Measurements from ENCODE around the gene MFGE8.

Gene MFGE8

DNA sequence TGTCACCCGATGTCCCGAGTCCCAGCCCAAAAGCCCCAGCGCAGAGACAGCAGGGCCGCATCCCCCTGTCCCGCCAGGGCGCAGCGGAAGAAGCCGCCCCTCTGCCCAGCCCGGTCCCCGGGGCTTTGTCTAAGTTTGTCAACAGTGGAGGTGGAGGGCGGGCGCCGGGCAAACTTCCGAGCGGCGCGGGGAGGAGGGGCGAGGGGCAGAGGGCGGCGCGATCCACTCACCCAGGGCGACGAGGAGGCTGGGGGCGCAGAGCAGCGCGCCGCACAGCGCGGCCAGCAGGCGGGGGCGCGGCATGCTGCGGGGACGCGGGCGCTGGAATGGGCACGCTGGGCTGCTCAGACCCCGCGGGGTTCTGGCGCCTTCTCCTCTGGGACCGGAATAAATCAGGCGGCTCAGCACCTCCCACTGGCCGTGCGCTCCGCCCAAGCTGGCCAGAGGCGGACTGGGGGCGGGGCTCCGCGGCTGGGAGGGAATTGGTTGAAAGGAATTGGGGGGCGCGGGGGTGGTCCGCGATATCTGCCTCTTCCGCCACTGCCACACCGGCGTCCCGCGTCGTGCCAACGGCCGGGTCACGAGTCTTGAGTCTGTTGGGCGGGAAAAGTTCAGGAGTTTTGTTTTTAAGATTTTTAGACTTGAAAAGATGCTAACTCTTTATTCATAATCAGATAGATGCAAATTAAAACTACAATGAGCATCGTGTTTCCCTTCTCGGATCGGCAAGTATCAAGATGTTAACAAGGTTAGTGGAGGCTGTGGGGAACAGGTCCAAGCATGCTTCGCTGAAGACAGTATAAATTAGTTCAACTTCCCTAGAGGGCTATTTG is at the start of gene MFGE8:
Gene MFGE8, minus strand, starts transcription at position 363 of the 833 bp plus-strand sequence. Its CDS starts 60 bp downstream, at position 303.
- Histone ChIP-seq H3K4me1 (ENCODE audit: control insufficient read depth, low read depth, low read length) (peaks cover 10% of the 10 kb centered on the region), H3K9me3 (ENCODE audit: control insufficient read depth, low read depth, low read length) (no peaks in the 10 kb centered on the region), H3K4me3 (ENCODE audit: low read length) (peak within 1 kb of the TSS; percentile 85), H3K36me3 (ENCODE audit: control insufficient read depth, low read depth, low read length) (peaks cover 28% of the 10 kb centered on the region), H3K27ac (ENCODE audit: low read length) (no peak within 1 kb of the TSS), H3K9ac (ENCODE audit: low read length) (peak within 1 kb of the TSS; percentile 70), H3K27me3 (ENCODE audit: control insufficient read depth, insufficient read depth, low read length) (no peaks in the 10 kb centered on the region)

GRCh38 chr15:88959445-88959844 is 46.3 kb upstream of the MFGE8 start:
- no peaks in the 10 kb centered on the region for H3K36me3 ChIP-seq (ENCODE audit: control insufficient read depth, low read depth, low read length)
- no peak overlapping the region for H3K9ac ChIP-seq (ENCODE audit: low read length)
- no peak overlapping the region for H3K27ac ChIP-seq (ENCODE audit: low read length)
- H3K4me3 ChIP-seq (ENCODE audit: low read length): no peak overlapping the region
- no peaks in the 10 kb centered on the region for H3K4me1 ChIP-seq (ENCODE audit: control insufficient read depth, low read depth, low read length)
- H3K9me3 ChIP-seq (ENCODE audit: control insufficient read depth, low read depth, low read length): no peaks in the 10 kb centered on the region
- no peaks in the 10 kb centered on the region for H3K27me3 ChIP-seq (ENCODE audit: control insufficient read depth, insufficient read depth, low read length)

DNA sequence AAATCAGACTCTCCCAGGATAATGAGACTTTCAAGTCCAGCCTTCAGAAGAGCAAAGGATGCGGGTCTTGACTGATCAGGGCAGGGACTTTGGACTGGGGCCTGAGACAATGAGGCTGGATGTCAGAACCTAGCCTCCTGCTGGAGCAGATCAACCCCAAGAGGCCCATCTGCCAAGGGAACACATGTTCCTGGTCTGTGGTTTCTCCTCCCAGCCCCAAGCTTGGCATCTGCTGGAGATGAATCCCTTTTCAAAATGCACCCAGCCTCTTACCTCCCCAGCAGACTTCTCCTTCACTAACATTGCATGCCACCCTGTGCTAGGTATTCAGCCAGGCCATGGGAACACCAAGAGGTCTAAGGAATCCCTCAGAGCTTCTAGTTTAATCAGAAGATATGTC is 43.7 kb upstream of the MFGE8 start:
- Histone ChIP-seq H3K36me3 (ENCODE audit: control insufficient read depth, low read depth, low read length) (no peaks in the 10 kb centered on the region), H3K4me3 (ENCODE audit: low read length) (no peak overlapping the region), H3K4me1 (ENCODE audit: control insufficient read depth, low read depth, low read length) (no peaks in the 10 kb centered on the region), H3K27me3 (ENCODE audit: control insufficient read depth, insufficient read depth, low read length) (no peaks in the 10 kb centered on the region), H3K9me3 (ENCODE audit: control insufficient read depth, low read depth, low read length) (no peaks in the 10 kb centered on the region), H3K9ac (ENCODE audit: low read length) (no peak overlapping the region), H3K27ac (ENCODE audit: low read length) (no peak overlapping the region)

DNA sequence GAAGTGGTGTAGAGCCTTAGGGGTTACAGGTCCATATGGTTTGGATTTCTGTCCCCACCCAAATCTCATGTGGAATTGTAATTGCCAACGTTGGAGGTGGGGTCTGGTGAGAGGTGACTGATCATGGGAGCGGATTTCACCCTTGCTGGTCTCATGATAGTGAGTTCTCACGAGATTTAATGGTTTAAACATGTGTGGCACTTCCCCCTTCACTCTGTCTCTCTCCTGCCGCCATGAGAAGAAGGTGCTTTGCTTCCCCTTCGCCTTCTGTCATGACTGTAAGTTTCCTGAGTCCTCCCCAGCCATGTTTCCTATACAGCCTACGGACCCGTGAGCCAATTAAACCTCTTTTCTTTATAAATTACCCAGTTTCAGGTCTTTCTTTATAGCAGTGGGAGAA is 43.1 kb upstream of the MFGE8 start:
- Histone ChIP-seq H3K9me3 (ENCODE audit: control insufficient read depth, low read depth, low read length) (no peaks in the 10 kb centered on the region), H3K27me3 (ENCODE audit: control insufficient read depth, insufficient read depth, low read length) (no peaks in the 10 kb centered on the region), H3K9ac (ENCODE audit: low read length) (no peak overlapping the region), H3K27ac (ENCODE audit: low read length) (no peak overlapping the region), H3K4me3 (ENCODE audit: low read length) (no peak overlapping the region), H3K36me3 (ENCODE audit: control insufficient read depth, low read depth, low read length) (no peaks in the 10 kb centered on the region), H3K4me1 (ENCODE audit: control insufficient read depth, low read depth, low read length) (no peaks in the 10 kb centered on the region)

GRCh38 chr15:88954431-88955277 is 41.5 kb upstream of the MFGE8 start:
- Histone ChIP-seq H3K27ac (ENCODE audit: low read length) (no peak overlapping the region), H3K27me3 (ENCODE audit: control insufficient read depth, insufficient read depth, low read length) (no peaks in the 10 kb centered on the region), H3K4me1 (ENCODE audit: control insufficient read depth, low read depth, low read length) (no peaks in the 10 kb centered on the region), H3K4me3 (ENCODE audit: low read length) (no peak overlapping the region), H3K9me3 (ENCODE audit: control insufficient read depth, low read depth, low read length) (no peaks in the 10 kb centered on the region), H3K9ac (ENCODE audit: low read length) (no peak overlapping the region), H3K36me3 (ENCODE audit: control insufficient read depth, low read depth, low read length) (no peaks in the 10 kb centered on the region)

GRCh38 chr15:88950600-88951160 is 37.5 kb upstream of the MFGE8 start:
- H3K36me3 ChIP-seq (ENCODE audit: control insufficient read depth, low read depth, low read length): no peaks in the 10 kb centered on the region
- H3K27ac ChIP-seq (ENCODE audit: low read length): no peak overlapping the region
- H3K4me1 ChIP-seq (ENCODE audit: control insufficient read depth, low read depth, low read length): peaks cover 7% of the 10 kb centered on the region
- H3K27me3 ChIP-seq (ENCODE audit: control insufficient read depth, insufficient read depth, low read length): no peaks in the 10 kb centered on the region
- no peak overlapping the region for H3K9ac ChIP-seq (ENCODE audit: low read length)
- H3K4me3 ChIP-seq (ENCODE audit: low read length): no peak overlapping the region
- no peaks in the 10 kb centered on the region for H3K9me3 ChIP-seq (ENCODE audit: control insufficient read depth, low read depth, low read length)

- Histone ChIP-seq H3K4me1 (ENCODE audit: control insufficient read depth, low read depth, low read length) (peaks cover 7% of the 10 kb centered on the region), H3K4me3 (ENCODE audit: low read length) (no peak overlapping the region), H3K27me3 (ENCODE audit: control insufficient read depth, insufficient read depth, low read length) (no peaks in the 10 kb centered on the region), H3K9me3 (ENCODE audit: control insufficient read depth, low read depth, low read length) (no peaks in the 10 kb centered on the region), H3K27ac (ENCODE audit: low read length) (no peak overlapping the region), H3K36me3 (ENCODE audit: control insufficient read depth, low read depth, low read length) (no peaks in the 10 kb centered on the region), H3K9ac (ENCODE audit: low read length) (no peak overlapping the region)
Observed at GRCh38 chr15:88949734-88950400, 36.7 kb upstream of the MFGE8 start.

DNA sequence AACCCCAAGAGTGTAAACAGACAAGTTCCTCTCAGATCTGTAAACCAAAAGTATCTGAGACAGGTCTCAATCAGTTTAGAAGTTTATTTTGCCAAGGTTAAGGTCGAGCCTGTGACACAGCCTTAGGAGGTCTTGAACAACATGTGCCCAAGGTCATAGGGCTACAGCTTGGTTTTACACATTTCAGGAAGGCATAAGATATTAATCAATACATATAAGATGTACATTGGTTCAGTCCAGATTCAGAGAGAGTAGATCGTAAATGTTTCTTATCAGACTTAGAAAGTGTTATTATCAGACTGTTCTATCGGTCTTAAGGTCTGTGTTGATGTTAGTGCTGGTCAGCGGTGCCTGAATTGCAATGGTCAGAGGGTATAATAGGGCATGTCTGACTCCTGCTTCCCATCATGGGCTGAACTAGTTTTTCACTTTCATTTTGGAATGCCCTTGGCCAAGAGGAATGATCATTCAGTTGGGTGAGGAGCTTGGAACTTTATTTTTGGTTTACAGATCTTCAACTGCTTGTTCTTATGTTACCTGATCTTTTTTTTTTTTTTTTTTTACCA is 27.0 kb upstream of the MFGE8 start:
- Histone ChIP-seq H3K27me3 (ENCODE audit: control insufficient read depth, insufficient read depth, low read length) (no peaks in the 10 kb centered on the region), H3K4me1 (ENCODE audit: control insufficient read depth, low read depth, low read length) (peaks cover 20% of the 10 kb centered on the region), H3K9ac (ENCODE audit: low read length) (no peak overlapping the region), H3K36me3 (ENCODE audit: control insufficient read depth, low read depth, low read length) (no peaks in the 10 kb centered on the region), H3K27ac (ENCODE audit: low read length) (no peak overlapping the region), H3K9me3 (ENCODE audit: control insufficient read depth, low read depth, low read length) (no peaks in the 10 kb centered on the region), H3K4me3 (ENCODE audit: low read length) (no peak overlapping the region)

- Histone ChIP-seq H3K36me3 (ENCODE audit: control insufficient read depth, low read depth, low read length) (no peaks in the 10 kb centered on the region), H3K4me3 (ENCODE audit: low read length) (no peak overlapping the region), H3K27me3 (ENCODE audit: control insufficient read depth, insufficient read depth, low read length) (no peaks in the 10 kb centered on the region), H3K27ac (ENCODE audit: low read length) (no peak overlapping the region), H3K4me1 (ENCODE audit: control insufficient read depth, low read depth, low read length) (peaks cover 20% of the 10 kb centered on the region), H3K9ac (ENCODE audit: low read length) (no peak overlapping the region), H3K9me3 (ENCODE audit: control insufficient read depth, low read depth, low read length) (no peaks in the 10 kb centered on the region)
Observed at GRCh38 chr15:88939486-88939806, 26.3 kb upstream of the MFGE8 start.

DNA sequence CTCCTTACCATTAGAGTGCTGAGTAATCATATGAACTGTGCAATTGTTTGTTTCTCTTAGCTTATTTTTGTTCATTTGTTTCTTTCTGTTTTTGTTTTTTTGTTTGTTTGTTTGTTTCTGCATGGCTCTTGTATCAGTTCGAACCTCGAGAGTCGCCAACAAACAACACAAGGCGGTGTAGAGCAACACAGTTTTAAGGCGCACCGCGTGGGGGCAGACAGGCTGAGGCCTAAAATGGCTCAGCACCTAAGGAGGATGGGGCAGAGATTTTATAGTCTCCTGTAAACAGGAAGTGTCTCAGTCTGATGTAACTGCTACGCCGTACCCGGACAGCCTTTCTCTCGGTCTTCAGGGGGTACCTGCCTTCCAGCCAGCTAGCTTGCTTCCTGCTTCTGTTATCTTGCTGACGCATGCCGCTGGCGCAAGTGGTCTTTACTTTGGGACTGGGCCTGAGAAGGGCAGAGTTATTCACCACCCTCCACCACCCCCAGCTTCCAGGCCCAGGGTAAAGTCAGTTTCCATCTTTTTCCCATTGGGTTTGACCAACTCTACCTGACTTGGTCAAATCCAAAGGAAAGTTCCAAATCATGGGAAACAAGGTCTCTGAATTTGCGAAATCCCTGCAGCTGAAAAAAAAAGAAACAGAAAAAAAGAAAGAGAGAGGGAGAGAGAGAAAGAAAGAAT is 25.8 kb upstream of the MFGE8 start:
- no peak overlapping the region for H3K27ac ChIP-seq (ENCODE audit: low read length)
- no peak overlapping the region for H3K9ac ChIP-seq (ENCODE audit: low read length)
- H3K27me3 ChIP-seq (ENCODE audit: control insufficient read depth, insufficient read depth, low read length): no peaks in the 10 kb centered on the region
- peaks cover 2% of the 10 kb centered on the region for H3K9me3 ChIP-seq (ENCODE audit: control insufficient read depth, low read depth, low read length)
- H3K36me3 ChIP-seq (ENCODE audit: control insufficient read depth, low read depth, low read length): no peaks in the 10 kb centered on the region
- H3K4me1 ChIP-seq (ENCODE audit: control insufficient read depth, low read depth, low read length): peaks cover 20% of the 10 kb centered on the region
- no peak overlapping the region for H3K4me3 ChIP-seq (ENCODE audit: low read length)
